Astrocyte (in vitro differentiated cells and primary cell): Measurements from ENCODE around the gene ZNF761.
"Not testable (repeated sequence)": the region's sequence is repeated elsewhere in the genome, so short reads cannot be mapped to it uniquely, and the experiment has no call there.

Source experiments
- EZH2 ChIP-seq: IDR thresholded peaks from 2 replicates; pipeline ENCODE4 v1.6.1; 2012; ENCODE audit warnings: mild to moderate bottlenecking, low read length, inconsistent platforms; ENCODE audit not compliant: insufficient read depth
- TF ChIP-seq, protein P1 (sequence below): IDR thresholded peaks from 2 replicates; pipeline ENCODE4 v1.5.1; 2011; ENCODE audit warnings: low read depth, mild to moderate bottlenecking, inconsistent platforms, low read length, moderate library complexity; ENCODE audit not compliant: insufficient read depth

DNA sequence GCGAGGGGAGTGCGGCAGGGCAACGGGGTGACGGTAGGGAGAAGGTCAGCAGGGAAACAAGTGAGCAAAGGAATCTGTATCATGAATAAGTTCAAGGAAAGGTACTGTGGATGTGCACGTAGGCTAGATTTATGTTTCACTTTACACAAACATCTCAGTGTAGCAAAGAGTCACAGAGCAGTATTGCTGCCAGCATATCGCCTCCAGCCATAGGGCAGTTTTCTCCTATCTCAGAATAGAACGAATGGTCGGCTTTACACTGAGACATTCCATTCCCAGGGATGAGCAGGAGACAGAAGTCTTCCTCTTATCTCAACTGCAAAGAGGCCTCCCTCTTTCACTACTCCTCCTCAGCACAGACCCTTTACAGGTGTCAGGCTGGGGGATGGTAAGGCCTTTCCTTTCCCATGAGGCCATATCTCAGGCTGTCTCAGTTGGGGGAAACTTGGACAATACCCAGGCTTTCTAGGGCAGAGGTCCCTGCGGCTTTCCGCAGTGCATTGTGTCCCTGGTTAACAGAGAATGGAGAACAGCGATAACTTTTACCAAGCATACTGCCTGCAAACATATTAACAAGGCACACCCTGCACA lies 28.4 kb downstream of the ZNF761 start:
- TF ChIP-seq, protein P1, sequence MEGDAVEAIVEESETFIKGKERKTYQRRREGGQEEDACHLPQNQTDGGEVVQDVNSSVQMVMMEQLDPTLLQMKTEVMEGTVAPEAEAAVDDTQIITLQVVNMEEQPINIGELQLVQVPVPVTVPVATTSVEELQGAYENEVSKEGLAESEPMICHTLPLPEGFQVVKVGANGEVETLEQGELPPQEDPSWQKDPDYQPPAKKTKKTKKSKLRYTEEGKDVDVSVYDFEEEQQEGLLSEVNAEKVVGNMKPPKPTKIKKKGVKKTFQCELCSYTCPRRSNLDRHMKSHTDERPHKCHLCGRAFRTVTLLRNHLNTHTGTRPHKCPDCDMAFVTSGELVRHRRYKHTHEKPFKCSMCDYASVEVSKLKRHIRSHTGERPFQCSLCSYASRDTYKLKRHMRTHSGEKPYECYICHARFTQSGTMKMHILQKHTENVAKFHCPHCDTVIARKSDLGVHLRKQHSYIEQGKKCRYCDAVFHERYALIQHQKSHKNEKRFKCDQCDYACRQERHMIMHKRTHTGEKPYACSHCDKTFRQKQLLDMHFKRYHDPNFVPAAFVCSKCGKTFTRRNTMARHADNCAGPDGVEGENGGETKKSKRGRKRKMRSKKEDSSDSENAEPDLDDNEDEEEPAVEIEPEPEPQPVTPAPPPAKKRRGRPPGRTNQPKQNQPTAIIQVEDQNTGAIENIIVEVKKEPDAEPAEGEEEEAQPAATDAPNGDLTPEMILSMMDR: not testable (repeated sequence)
- TF ChIP-seq EZH2: not testable (repeated sequence)
